Measurements from ENCODE around the gene SIGLEC9.

SIGLEC9 gene

GRCh38 chr19:51124729-51125128 lies at the start of gene SIGLEC9:
SIGLEC9 (plus strand) TSS chr19:51124906; CDS start chr19:51124975, 69 bp downstream.
- no peak within 1 kb of the TSS for H3K4me3 ChIP-seq (ENCODE audit: low read depth, low read length)
- DNase-seq (ENCODE audit: low read depth), result no peak
- in situ Hi-C loops (cut with HindIII; ENCODE audit: low sequenced_read_pairs), result no loop called here
- TF ChIP-seq CTCF (IDR thresholded peaks at IDR 0.05; ENCODE audit: low read depth, low read length, missing control alignments), result no peak

- TF ChIP-seq CTCF (IDR thresholded peaks at IDR 0.05; ENCODE audit: low read depth, low read length, missing control alignments), result no peak
- no peak for DNase-seq (ENCODE audit: low read depth)
- in situ Hi-C loops (cut with HindIII; ENCODE audit: low sequenced_read_pairs), result no loop called here
- H3K4me3 ChIP-seq (ENCODE audit: low read depth, low read length), result no peak overlapping the region
Measured at GRCh38 chr19:51075998-51076397, 48.7 kb upstream of the SIGLEC9 start.

- in situ Hi-C loops (cut with HindIII; ENCODE audit: low sequenced_read_pairs), result no loop called here
- no peak overlapping the region for H3K4me3 ChIP-seq (ENCODE audit: low read depth, low read length)
- TF ChIP-seq CTCF (IDR thresholded peaks at IDR 0.05; ENCODE audit: low read depth, low read length, missing control alignments), result no peak
- no peak for DNase-seq (ENCODE audit: low read depth)
Measured at GRCh38 chr19:51076631-51077213, 48.0 kb upstream of the SIGLEC9 start.

GRCh38 chr19:51078104-51078503 lies 46.6 kb upstream of the SIGLEC9 start:
- in situ Hi-C loops (cut with HindIII; ENCODE audit: low sequenced_read_pairs), result no loop called here
- DNase-seq (ENCODE audit: low read depth), result no peak
- H3K4me3 ChIP-seq (ENCODE audit: low read depth, low read length), result no peak overlapping the region
- TF ChIP-seq CTCF (IDR thresholded peaks at IDR 0.05; ENCODE audit: low read depth, low read length, missing control alignments), result no peak

DNA sequence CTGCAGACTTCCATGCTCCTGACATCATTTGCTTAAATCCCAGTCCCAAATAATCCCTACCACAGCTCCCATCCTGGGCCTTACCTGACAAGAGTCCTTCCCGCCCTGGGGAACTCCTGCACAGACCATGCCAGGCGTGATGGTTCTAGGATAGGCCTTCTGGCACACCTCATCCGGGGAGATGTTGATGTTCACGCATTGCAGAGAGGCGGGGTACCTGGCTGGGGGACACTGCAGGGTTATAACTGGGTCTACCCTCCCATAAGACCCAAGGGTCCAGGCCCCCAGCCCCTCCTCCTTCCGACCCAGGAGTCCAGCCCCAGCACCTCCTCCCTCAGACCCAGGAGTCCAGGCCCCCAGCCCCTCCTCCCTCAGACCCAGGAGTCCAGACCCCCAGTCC lies 46.0 kb upstream of the SIGLEC9 start:
- in situ Hi-C loops (cut with HindIII; ENCODE audit: low sequenced_read_pairs), result no loop called here
- no peak for DNase-seq (ENCODE audit: low read depth)
- H3K4me3 ChIP-seq (ENCODE audit: low read depth, low read length), result no peak overlapping the region
- TF ChIP-seq CTCF (IDR thresholded peaks at IDR 0.05; ENCODE audit: low read depth, low read length, missing control alignments), result no peak

GRCh38 chr19:51079481-51080110 lies 45.1 kb upstream of the SIGLEC9 start:
- no peak overlapping the region for H3K4me3 ChIP-seq (ENCODE audit: low read depth, low read length)
- DNase-seq (ENCODE audit: low read depth), result no peak
- in situ Hi-C loops (cut with HindIII; ENCODE audit: low sequenced_read_pairs), result no loop called here
- TF ChIP-seq CTCF (IDR thresholded peaks at IDR 0.05; ENCODE audit: low read depth, low read length, missing control alignments), result no peak

Data from astrocyte of the cerebellum (primary cell).